Cardiac fibroblast (primary cell): Measurements from ENCODE around the gene GARS1.
"Not testable (repeated sequence)": the region's sequence is repeated elsewhere in the genome, so short reads cannot be mapped to it uniquely, and the experiment has no call there.

ENCODE experiments used
- DNase-seq, 2 donors: peaks; one replicate each; pipeline versions ENCODE4 v3.0.0 to v3.0.0-alpha.2; 2010; ENCODE audit warnings: low read depth in 2 of 2
- H3K4me3 ChIP-seq, 2 donors: replicated peaks in 1 of 2; 1 replicate in 1 of 2; 2 replicates in 1 of 2; pipeline ENCODE4 v1.5.1; 2011; ENCODE audit warnings: low read depth in 2 of 2, low read length in 2 of 2, mild to moderate bottlenecking in 2 of 2, moderate library complexity in 1 of 2
- CTCF ChIP-seq: IDR thresholded peaks from one replicate; pipeline ENCODE4 v1.5.1; 2011; ENCODE audit warnings: low read depth, mild to moderate bottlenecking, low read length, inconsistent platforms

The GARS1 gene

GRCh38 chr7:30585675-30586074 is 9.0 kb upstream of the GARS1 start:
- no peak for TF ChIP-seq CTCF
- DNase-seq, result peak; percentile 25 to 27

GRCh38 chr7:30587547-30587946 is 7.1 kb upstream of the GARS1 start:
- H3K4me3 ChIP-seq, DNase-seq: not testable (repeated sequence)

More at GRCh38 chr7:30585675-30586074, 9.0 kb upstream of the GARS1 start:
- H3K4me3 ChIP-seq, result no peak overlapping the region

GRCh38 chr7:30589111-30589510 is 5.6 kb upstream of the GARS1 start:
- DNase-seq, result no peak
- no peak overlapping the region for H3K4me3 ChIP-seq
- TF ChIP-seq CTCF, result no peak

- TF ChIP-seq CTCF, result no peak
- DNase-seq, result peak in 1 of 2 donors; percentile 43
- peak overlapping the region; percentile 79 to 92 for H3K4me3 ChIP-seq
Observed at GRCh38 chr7:30594048-30594539, 584 bp upstream of the GARS1 start.

GRCh38 chr7:30595436-30596013 is 847 bp downstream of the GARS1 start:
- DNase-seq, result peak in 1 of 2 donors; percentile 22
- peak overlapping the region; percentile 79 to 92 for H3K4me3 ChIP-seq
- no peak for TF ChIP-seq CTCF

- peak overlapping the region; percentile 79 to 92 for H3K4me3 ChIP-seq
- DNase-seq, result peak; percentile 44 to 60
- no peak for TF ChIP-seq CTCF
Observed at GRCh38 chr7:30596014-30596641, 1.4 kb downstream of the GARS1 start.

GRCh38 chr7:30596721-30597120 is 2.0 kb downstream of the GARS1 start:
- TF ChIP-seq CTCF, result no peak
- H3K4me3 ChIP-seq, result peak overlapping the region; percentile 79 to 92
- peak in 1 of 2 donors; percentile 52 for DNase-seq
